Motor neuron (in vitro differentiated cells): ENCODE data around the gene PAQR3. TPM values are rescaled to one million over a fixed set of nuclear protein-coding genes. Genes with fewer than 3 reads are reported as not detected.

Source experiments
- ATAC-seq, 8 experiments: fragments of 200-7000 bp; cut with Tn5 transposase; replicated peaks in 6 of 8; 2 replicates each; pipeline ENCODE4 v1.8.0; 2021; ENCODE audit warnings: mild to moderate bottlenecking in 8 of 8, moderate library complexity in 8 of 8
- H3K27ac ChIP-seq, 2 donors: fragments of 250-450 bp; sonication (Bioruptor Pico); 2 replicates each; pipeline ENCODE4 v1.9.0; 2021; ENCODE audit warnings: antibody characterized with exemption in 2 of 2, mild to moderate bottlenecking in 2 of 2, moderate library complexity in 1 of 2
- H3K4me1 ChIP-seq, 2 donors: fragments of 250-450 bp; sonication (Bioruptor Pico); replicated peaks in 1 of 2; 2 replicates each; pipeline ENCODE4 v1.6.1; 2021; ENCODE audit warnings: antibody characterized with exemption in 2 of 2, mild to moderate bottlenecking in 2 of 2, moderate library complexity in 1 of 2
- H3K4me3 ChIP-seq, 5 donors: fragments of 250-450 bp; sonication (Bioruptor Pico); 2 replicates each; pipeline ENCODE4 v1.9.0; 2021; ENCODE audit warnings: antibody characterized with exemption in 5 of 5, mild to moderate bottlenecking in 5 of 5, moderate library complexity in 4 of 5
- WGBS, 10 experiments: fragments of 450-650 bp; shearing (Covaris generic); methylation state at CpG; one replicate each; pipeline ENCODE4 v1.0.0; 2022; 5-methylcytosine and 5-hydroxymethylcytosine counted together
- in situ Hi-C, 9 experiments: fragments of 400-800 bp; cut with MboI; loops; one replicate each; pipeline ENCODE4 v1.15.0; 2021; ENCODE audit warnings: low sequenced_read_pairs in 9 of 9, low pct_unique_long_range_greater_than_20kb in 2 of 9; ENCODE audit not compliant: unreplicated experiment in 9 of 9
- total RNA-seq, 8 experiments: library from RNA; unstranded; fragments of 300-600 nt; gene quantifications; 2 replicates each; pipeline versions ENCODE4 v1.2.3 to v1.2.4, GENCODE V29; 2022

Gene PAQR3, protein sequence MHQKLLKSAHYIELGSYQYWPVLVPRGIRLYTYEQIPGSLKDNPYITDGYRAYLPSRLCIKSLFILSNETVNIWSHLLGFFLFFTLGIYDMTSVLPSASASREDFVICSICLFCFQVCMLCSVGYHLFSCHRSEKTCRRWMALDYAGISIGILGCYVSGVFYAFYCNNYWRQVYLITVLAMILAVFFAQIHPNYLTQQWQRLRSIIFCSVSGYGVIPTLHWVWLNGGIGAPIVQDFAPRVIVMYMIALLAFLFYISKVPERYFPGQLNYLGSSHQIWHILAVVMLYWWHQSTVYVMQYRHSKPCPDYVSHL
- total RNA-seq, result 10 to 100 TPM; 18.6 to 84.1 (median 61.6) TPM

GRCh38 chr4:78938868-78939666, at the start of gene PAQR3:
Gene PAQR3 (minus strand): TSS chr4:78939438. CDS start chr4:78939224, 214 bp downstream.
- in situ Hi-C loops, result loop anchor here in 3 of 9 experiments (25.0 kb wide), 3 partner anchors 1248 to 1398 kb away; partner anchors contain the start of genes CFAP299 (in 1 of the 3) and PRDM8 (in 1 of the 3)
- WGBS, 10 experiments, result 0 to 7% (median 1%) methylated on average over 3 to 11 of the region's 77 CpGs; no CpG with 5 or more reads in 2 of the 10 experiments
- H3K27ac ChIP-seq, result peak within 1 kb of the TSS; percentile 47 to 59
- peak within 1 kb of the TSS; percentile 54 to 80 (median 72) for H3K4me3 ChIP-seq
- peak; percentile 92 to 98 (median 94) for ATAC-seq
- peaks cover 15 to 29% of the 10 kb centered on the region in 2 donors for H3K4me1 ChIP-seq

DNA sequence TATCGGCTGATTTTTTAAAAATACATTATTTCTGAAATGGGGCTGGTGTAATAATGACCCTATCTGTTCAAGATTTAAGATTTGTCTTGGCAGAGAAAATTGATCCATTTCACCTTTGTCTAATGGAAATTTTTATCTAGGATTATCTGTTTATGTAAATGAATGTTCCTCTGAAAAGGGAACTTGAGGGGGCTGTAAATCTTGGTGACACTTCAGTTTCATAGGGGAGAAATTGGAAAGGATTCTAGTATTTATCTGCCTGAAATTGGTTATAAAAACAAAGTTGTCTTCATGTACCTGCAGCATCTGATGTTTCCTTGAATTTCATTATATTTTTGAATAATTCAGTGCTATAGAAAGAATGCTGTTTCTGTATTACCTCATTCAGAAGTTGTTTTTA, 48.4 kb upstream of the PAQR3 start:
- peak in 1 of 8 experiments; percentile 22 for ATAC-seq
- H3K4me3 ChIP-seq, result no peak overlapping the region

DNA sequence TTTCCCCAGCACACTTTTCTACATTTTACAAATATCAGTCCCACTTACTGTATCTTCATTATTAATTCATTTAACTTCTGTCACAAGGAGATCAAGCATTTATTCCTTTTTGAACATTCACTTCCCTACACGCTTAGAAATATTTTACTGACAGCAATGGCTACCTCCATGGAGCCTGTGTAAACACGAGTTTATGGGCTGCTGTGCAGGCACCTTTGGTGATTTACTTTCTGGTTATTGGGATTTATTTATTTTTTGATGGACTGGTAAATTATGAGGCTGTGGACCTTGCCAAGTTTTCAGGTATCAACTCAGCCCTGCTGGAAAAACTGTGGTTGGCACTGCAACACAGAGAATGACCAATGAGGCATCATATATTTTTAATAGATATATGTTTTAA, 45.4 kb upstream of the PAQR3 start:
- 0 to 100% (median 44%) methylated on average over 1 to 2 of the region's 2 CpGs for WGBS, 10 experiments
- no peak for ATAC-seq
- in situ Hi-C loops, result no loop called here

More for the DNA sequence above, 48.4 kb upstream of the PAQR3 start:
- in situ Hi-C loops, result no loop called here
- 40 to 100% (median 80%) methylated on average over 1 of the region's 1 CpG; no CpG with 5 or more reads in 1 of the 10 experiments for WGBS, 10 experiments
- Histone ChIP-seq H3K4me1 (peaks cover 8 to 25% of the 10 kb centered on the region in 2 donors), H3K27ac (peak overlapping the region; percentile 16 to 46)

DNA sequence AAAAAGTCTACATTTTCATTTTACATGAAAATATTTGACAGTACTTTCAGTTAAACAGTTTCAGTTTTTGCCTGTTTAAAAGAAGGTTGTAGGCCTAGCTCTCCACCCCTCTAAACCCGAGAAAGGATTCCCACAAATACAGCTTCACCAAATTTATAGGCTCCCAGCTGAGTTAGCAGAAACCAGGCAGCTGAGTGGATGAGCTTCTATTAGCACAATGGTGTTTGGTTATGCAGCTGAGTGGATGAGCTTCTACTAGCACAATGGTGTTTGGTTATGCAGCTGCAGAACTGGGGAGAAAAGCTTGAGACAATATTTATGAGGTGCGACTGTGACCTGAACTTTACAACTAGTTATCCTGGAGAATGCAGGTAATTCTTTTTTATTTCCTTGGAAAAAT, 36.6 kb upstream of the PAQR3 start:
- Histone ChIP-seq H3K27ac (no peak overlapping the region), H3K4me1 (no peaks in the 10 kb centered on the region), H3K4me3 (no peak overlapping the region)
- peak in 1 of 8 experiments; percentile 34 for ATAC-seq
- WGBS, 10 experiments, result 0 to 100% (median 46%) methylated on average over 1 to 2 of the region's 2 CpGs; no CpG with 5 or more reads in 2 of the 10 experiments
- in situ Hi-C loops, result no loop called here

More for the DNA sequence above, 45.4 kb upstream of the PAQR3 start:
- H3K27ac ChIP-seq, result no peak overlapping the region
- peaks cover 8 to 25% of the 10 kb centered on the region in 2 donors for H3K4me1 ChIP-seq
- no peak overlapping the region for H3K4me3 ChIP-seq

DNA sequence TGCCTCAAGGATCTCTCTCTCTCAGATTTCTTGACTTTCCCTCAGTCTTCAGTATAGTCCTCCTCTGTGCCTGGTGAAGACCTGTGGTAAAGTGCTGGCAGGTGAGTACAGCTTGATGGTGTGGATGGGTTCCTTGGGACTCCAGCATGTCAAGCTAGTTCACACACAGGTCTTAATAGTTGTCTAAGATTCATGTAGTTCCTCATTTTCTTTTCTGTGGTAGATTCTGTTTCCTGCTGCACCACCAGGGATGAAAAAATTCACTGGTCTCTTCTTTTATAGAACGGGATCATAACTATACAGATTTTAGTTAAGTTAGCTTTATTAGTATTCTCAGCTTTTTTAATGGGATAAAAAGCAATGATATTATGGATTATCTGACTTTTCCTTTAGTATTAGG, 32.5 kb upstream of the PAQR3 start:
- Histone ChIP-seq H3K27ac (no peak overlapping the region), H3K4me1 (no peaks in the 10 kb centered on the region), H3K4me3 (no peak overlapping the region)
- in situ Hi-C loops, result loop anchor here in 3 of 9 experiments (25.0 kb wide), 3 partner anchors 1216 to 1366 kb away; partner anchors contain the start of genes CFAP299 (in 1 of the 3) and PRDM8 (in 1 of the 3)
- no peak for ATAC-seq
- 18 to 100% (median 88%) methylated on average over 1 of the region's 1 CpG; no CpG with 5 or more reads in 1 of the 10 experiments for WGBS, 10 experiments

DNA sequence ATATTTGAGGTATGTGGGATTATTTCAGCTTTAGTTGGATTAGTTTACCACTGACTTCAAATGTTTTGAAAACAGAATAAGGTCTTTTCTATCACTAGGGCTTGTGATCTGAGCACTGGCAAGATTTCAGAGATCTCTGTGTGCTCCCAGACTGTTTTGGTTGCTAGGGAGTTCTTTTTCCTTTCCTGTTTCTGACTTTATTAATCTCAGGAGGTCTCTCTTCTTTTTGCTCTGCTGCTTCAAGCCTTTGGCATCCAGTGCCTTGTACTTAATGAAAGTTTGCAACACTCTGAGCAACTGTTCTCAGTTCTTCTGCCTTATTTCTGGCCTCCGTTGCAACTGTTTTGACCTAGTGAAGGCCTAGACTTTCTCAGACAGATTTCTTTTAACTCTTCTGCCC, 32.1 kb upstream of the PAQR3 start:
- no peaks in the 10 kb centered on the region for H3K4me1 ChIP-seq
- WGBS, 10 experiments, result 11 to 100% (median 70%) methylated on average over 1 of the region's 1 CpG; no CpG with 5 or more reads in 3 of the 10 experiments
- H3K4me3 ChIP-seq, result no peak overlapping the region
- ATAC-seq, result peak in 1 of 8 experiments; percentile 40
- no peak overlapping the region for H3K27ac ChIP-seq
- in situ Hi-C loops, result loop anchor here in 3 of 9 experiments (25.0 kb wide), 3 partner anchors 1216 to 1366 kb away; partner anchors contain the start of genes CFAP299 (in 1 of the 3) and PRDM8 (in 1 of the 3)

DNA sequence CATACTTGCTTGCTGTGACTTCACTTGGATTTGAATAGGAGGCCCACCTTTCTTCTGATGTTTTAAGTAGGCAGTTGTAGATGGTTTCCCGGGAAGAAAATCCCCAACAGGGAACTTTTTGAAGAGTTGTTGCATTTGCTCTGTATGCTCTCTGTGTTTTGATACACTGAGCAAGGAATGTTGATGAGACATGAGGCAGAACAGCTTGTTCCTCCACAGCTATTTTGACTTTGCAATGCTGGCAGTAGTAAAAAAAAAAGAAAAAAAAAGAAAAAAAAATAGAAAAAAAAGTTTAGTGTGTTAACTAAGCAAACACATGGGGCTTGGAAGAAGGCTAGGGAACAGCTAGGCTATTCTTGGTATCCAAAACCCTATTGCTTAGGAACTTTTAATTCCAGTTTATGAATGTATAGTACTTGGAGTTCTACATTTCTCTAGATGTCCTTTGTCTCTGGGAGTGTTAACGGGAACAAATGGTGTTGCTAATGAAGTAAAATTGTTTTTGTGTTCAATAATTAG, 23.4 kb upstream of the PAQR3 start:
- in situ Hi-C loops, result loop anchor here in 3 of 9 experiments (25.0 kb wide), 3 partner anchors 1225 to 1375 kb away; partner anchors contain the start of genes CFAP299 (in 1 of the 3) and PRDM8 (in 1 of the 3)
- no peak overlapping the region for H3K4me3 ChIP-seq
- peak in 1 of 8 experiments; percentile 21 for ATAC-seq
- H3K27ac ChIP-seq, result no peak overlapping the region
- WGBS, 10 experiments, result 12 to 100% (median 78%) methylated on average over 1 to 2 of the region's 2 CpGs
- H3K4me1 ChIP-seq, result no peaks in the 10 kb centered on the region

- peaks cover 6% of the 10 kb centered on the region in 2 donors for H3K4me1 ChIP-seq
- H3K27ac ChIP-seq, result no peak overlapping the region
- 14 to 100% (median 86%) methylated on average over 1 to 2 of the region's 3 CpGs; no CpG with 5 or more reads in 3 of the 10 experiments for WGBS, 10 experiments
- in situ Hi-C loops, result loop anchor here in 3 of 9 experiments (25.0 kb wide), 3 partner anchors 1226 to 1376 kb away; partner anchors contain the start of genes CFAP299 (in 1 of the 3) and PRDM8 (in 1 of the 3)
- H3K4me3 ChIP-seq, result no peak overlapping the region
- ATAC-seq, result no peak
These were observed 21.7 kb upstream of the PAQR3 start for GRCh38 chr4:78960926-78961325.

- Histone ChIP-seq H3K27ac (no peak overlapping the region), H3K4me3 (no peak overlapping the region), H3K4me1 (peaks cover 6 to 12% of the 10 kb centered on the region in 2 donors)
- ATAC-seq, result peak in 5 of 8 experiments; percentile 83 to 97 (median 89)
- in situ Hi-C loops, result loop anchor here in 3 of 9 experiments (10.0 to 25.0 kb wide), 4 partner anchors 618 to 1380 kb away; partner anchors contain the start of genes CFAP299 (in 1 of the 3) and PRDM8 (in 1 of the 3)
- WGBS, 10 experiments, result 73 to 100% (median 93%) methylated on average over 1 to 5 of the region's 5 CpGs; no CpG with 5 or more reads in 1 of the 10 experiments
These were observed 17.7 kb upstream of the PAQR3 start for GRCh38 chr4:78956975-78957374.

GRCh38 chr4:78953769-78954666, 14.8 kb upstream of the PAQR3 start:
- peak; percentile 5 to 95 (median 30) for ATAC-seq
- no peak overlapping the region for H3K4me3 ChIP-seq
- WGBS, 10 experiments, result 8 to 83% (median 49%) methylated on average over 1 to 11 of the region's 11 CpGs
- H3K27ac ChIP-seq, result no peak overlapping the region
- H3K4me1 ChIP-seq, result peaks cover 6 to 19% of the 10 kb centered on the region in 2 donors
- in situ Hi-C loops, result loop anchor here in 3 of 9 experiments (10.0 to 25.0 kb wide), 4 partner anchors 621 to 1383 kb away; partner anchors contain the start of genes CFAP299 (in 1 of the 3) and PRDM8 (in 1 of the 3)

DNA sequence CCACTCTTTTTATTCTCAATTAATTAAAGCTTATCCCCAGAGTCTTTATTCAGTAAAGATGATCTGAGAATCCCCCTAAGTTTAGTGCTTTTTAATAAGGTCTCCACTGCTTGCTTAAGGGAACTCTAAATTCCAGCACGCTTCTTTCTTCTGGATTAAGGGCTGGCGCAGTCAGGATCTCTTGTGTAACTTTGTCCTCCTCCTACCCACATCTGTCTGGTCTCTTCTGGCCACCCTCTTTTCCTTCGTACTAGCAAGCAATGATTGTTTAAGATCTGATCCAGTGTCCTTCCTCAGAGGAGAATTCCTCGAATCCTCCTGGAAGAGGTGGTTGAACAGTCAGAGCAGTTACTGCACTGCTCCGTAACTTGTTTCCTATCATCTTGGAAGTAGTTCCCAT, 14.0 kb upstream of the PAQR3 start:
- ATAC-seq, result no peak
- Histone ChIP-seq H3K4me1 (peaks cover 6 to 19% of the 10 kb centered on the region in 2 donors), H3K27ac (no peak overlapping the region), H3K4me3 (no peak overlapping the region)
- in situ Hi-C loops, result loop anchor here in 3 of 9 experiments (10.0 to 25.0 kb wide), 4 partner anchors 622 to 1384 kb away; partner anchors contain the start of genes CFAP299 (in 1 of the 3) and PRDM8 (in 1 of the 3)
- WGBS, 10 experiments, result 73 to 100% (median 98%) methylated on average over 1 to 4 of the region's 5 CpGs; no CpG with 5 or more reads in 1 of the 10 experiments
